ENCODE results near the gene UNC45B.
A peak's percentile ranks its signal among the peaks of the same experiment; 100 is the strongest.
"Not testable (repeated sequence)": the region's sequence is repeated elsewhere in the genome, so short reads cannot be mapped to it uniquely, and the experiment has no call there.

The UNC45B gene

GRCh38 chr17:35141681-35142466, 5.7 kb upstream of the UNC45B start, which contains the start of gene NLE1:
TSS of gene NLE1 (minus strand) at chr17:35142303. CDS start at chr17:35142275, 28 bp downstream.
- peak; percentile 77 for DNase-seq

DNA sequence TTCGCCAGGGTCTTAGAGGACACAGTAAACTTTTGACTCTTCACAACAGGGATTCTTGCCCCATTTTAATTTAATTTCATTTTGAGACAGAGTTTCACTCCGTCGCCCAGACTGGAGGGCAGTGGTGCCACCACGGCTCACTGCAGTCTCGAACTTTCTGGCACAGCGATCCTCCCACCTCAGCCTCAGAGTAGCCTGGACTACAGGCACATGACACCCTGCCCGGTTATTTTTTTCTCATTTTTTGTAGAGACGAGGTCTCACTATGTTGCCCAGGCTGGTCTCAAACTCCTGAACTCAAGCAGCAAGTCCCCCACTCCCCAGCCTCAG, 5.2 kb upstream of the UNC45B start:
- no peak for DNase-seq

DNA sequence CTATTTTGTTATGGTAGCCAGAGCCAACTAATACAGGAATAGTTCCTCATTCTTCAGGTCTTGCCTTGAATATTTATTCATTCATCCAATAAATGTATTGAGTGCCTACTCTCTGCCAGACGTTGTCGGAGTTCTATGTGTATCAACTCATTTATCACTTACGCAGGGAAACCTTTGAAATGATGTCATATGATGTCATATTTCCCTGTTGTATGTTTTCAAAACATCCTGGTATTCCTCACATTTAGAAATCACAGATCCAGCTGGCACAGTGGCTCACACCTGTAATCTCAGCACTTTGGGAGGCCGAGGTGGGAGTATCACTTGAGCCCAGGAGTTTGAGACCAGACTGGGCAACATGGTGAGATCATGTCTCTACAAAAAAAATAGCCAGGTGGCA, 2.8 kb upstream of the UNC45B start:
- no peak for DNase-seq

DNA sequence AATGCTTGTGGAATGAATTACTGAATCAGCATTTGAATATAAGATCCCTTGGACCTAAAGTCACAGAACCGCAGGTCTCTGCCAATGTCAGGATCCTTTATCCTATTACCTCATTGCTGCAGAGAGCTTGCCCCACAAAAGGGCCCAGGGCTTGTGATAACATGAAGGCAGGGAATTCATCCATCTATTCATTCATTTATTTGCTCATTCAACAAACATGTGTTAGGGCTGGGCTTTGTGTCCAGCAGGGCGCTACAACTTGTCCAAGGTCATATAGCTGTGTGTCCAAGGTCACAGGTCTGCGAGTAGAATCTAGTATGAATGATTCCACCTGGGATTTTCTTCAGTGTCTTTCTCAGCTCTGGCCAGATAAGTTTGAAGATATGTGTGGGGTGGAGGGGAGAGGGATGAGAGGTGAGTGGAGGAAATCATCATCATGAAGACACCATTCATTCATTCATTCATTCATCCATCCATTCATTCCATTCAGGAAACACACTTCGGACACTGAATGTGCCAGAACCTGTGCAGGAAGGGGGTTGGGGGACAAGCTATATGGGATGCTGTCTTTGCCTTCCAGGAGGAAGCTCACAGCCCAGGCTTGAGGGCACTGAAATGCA, 1.3 kb upstream of the UNC45B start:
- DNase-seq, result no peak

GRCh38 chr17:35148144-35148543, 527 bp downstream of the UNC45B start:
- no peak for DNase-seq

GRCh38 chr17:35149941-35150340, 2.3 kb downstream of the UNC45B start:
- DNase-seq, result no peak

GRCh38 chr17:35151080-35151479, 3.5 kb downstream of the UNC45B start:
- not testable (repeated sequence) for DNase-seq

GRCh38 chr17:35152421-35153140, 5.0 kb downstream of the UNC45B start:
- no peak for DNase-seq

GRCh38 chr17:35154196-35155165, 6.9 kb downstream of the UNC45B start:
- no peak for DNase-seq

DNA sequence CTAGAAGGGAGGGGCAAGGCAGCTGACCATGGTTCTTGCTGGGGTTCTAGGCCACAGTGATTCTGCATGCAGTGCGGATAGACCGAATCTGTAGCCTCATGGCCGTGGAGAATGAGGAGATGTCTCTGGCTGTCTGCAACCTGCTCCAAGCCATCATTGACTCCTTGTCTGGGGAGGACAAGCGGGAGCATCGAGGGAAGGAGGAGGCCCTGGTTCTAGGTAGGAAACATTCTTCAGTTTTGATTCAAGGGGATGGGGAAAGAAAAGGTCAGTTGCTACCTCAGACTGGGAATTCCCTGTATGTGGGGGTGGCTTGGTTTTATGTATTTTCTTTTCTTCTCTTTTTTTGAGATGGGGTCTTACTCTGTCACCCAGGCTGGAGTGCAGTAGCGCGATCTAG, 7.6 kb downstream of the UNC45B start:
- no peak for DNase-seq

- no peak for DNase-seq
These were observed 12.3 kb downstream of the UNC45B start for GRCh38 chr17:35159940-35160339.

DNA sequence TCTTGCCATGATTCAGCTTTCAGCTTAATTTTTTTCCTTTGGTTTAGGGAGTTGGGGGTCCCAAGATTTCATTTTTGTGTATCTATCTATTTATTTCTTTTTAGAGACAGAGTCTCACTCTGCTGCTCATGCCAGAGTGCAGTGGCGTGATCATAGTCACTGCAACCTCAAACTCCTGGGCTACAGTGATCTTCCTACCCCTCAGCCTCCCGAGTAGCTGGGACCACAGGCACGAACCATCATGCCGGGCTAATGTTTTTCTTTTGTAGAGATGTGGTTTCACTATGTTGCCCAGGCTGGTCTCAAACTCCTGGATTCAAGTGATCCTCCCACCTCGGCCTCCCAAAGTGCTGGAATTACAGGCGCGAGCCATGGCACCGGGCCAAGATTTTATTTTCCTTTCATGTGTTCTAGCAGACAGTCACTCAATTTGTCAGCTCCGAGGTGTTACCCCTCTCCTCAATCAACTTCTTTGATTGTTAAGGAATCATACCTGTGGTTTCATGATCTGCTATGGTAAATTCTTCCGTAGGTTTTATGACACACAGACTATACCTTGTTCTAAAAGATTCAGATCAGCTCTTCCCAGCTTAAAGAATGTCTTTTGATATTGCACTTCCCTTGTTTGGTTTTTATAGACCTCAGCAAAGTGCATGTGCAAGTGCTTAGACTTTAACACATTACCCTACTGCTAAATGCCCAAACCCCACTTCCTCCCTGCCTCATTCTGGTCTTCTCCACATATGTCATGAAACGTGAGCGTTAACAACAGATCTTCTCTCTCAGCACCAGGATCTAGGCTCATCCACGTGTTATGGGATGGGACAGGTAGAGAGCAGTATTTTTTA, 13.0 kb downstream of the UNC45B start:
- no peak for DNase-seq

DNA sequence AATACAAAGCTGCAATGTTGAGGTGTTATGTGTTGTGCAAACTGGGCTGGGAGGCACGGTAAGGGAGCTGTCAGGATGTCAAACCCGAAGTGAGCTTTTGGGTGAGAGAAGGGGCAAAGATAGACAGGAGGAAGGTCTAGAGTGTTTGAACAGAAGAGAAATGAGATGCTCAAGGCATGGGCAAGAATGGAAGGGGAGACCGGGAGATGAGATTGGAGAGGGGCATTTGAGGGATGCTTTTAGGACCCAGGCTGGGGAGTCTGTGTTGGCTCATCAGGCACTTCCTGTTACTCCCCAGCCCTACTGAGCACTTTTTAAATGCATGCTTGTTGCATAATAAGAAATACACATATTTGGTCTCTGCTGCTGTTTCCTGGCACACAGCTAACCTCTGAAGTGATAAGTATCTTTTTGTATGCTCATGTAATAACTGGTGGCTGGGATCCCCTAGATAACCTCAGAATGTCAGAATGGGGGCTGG, 13.7 kb downstream of the UNC45B start:
- DNase-seq, result no peak

- no peak for DNase-seq
These were observed 15.1 kb downstream of the UNC45B start for GRCh38 chr17:35162755-35163154.

DNA sequence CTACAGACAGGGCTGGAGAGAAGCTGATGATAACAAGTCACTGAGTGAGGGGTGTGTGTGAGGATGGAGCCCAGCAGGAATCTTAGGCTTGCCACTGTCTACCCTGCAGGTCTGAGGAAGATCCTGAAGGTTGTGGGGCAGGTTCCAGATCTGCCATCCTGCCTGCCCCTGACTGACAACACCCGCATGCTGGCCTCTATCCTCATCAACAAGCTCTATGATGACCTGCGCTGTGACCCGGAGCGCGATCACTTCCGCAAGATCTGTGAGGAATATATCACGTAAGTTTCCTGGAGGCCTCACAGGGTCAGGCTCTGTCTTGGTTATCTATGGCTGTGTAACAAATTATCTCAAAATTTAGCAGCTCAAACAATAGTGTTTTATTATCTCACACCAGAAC, 16.3 kb downstream of the UNC45B start:
- no peak for DNase-seq

GRCh38 chr17:35164716-35165115, 17.1 kb downstream of the UNC45B start:
- no peak for DNase-seq

- no peak for DNase-seq
These were observed 18.9 kb downstream of the UNC45B start for GRCh38 chr17:35166526-35166925.

DNA sequence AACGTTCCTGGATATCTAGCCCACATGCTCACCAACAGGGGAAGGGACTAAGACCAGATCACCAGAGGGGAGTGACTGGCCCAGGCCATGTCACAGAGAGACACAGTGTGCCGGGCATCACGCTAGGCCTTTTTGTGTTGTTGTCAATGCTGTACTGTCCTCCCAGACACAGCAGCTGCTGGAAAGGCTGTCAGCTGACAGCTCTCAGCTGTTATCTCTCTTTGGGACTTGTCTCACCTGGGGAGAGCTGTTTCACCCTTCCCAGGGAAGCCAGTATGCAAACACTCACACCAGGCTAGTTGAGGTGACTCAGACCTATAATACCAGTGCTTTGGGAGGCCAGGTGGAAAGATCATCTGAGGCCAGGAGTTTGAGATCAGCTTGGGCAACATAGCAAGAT, 19.4 kb downstream of the UNC45B start:
- DNase-seq, result no peak

DNA sequence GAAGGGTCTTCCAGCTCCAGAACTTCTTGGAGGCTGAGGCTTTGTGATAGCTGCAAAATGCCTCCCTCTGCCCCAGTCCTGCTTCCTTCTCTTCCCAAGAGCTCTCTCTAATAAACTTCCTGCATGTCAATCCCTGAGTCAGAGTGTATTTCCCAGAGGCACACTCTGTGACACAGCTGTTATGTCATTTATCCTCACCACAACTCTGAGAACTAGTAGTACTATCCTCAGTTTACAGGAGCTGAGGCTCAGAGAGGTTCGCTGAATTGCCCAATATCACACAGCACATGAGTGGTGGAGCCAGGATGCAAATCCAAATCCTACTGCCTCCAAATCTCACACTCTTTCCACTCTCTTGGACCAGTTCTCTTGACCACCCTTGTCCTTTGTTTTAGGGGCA, 20.0 kb downstream of the UNC45B start:
- no peak for DNase-seq

DNA sequence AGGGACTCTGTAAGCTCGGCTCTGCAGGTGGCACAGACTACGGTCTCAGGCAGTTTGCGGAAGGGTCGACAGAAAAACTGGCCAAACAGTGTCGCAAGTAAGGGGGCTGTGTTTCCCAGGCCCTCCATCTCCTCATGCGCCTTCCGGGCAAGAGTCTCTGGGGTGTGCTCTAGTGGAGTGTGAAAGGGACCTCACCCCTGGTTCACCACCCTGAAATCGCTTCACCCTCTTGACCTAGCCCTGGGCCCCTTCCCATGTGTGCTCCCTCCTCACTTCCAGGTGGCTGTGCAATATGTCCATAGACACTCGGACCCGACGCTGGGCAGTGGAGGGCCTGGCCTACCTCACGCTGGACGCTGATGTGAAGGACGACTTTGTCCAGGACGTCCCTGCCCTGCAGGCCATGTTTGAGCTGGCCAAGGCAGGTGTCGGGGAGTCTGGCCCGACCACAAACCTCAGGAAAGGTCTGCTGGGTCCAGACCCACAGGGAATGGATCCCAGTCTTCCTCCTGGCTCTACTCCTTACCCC, 22.3 kb downstream of the UNC45B start:
- DNase-seq, result no peak

- no peak for DNase-seq
These were observed 23.6 kb downstream of the UNC45B start for GRCh38 chr17:35170968-35171771.
